Liver (tissue), 3 donors: ENCODE measurements around the gene LAMC2.

Experiments
- CTCF ChIP-seq: fragments of 150-350 bp; IDR thresholded peaks from 2 replicates; pipeline ENCODE4 v1.5.1; 2017; ENCODE audit warnings: improper control_type of control experiment, low read depth, low read length; ENCODE audit not compliant: missing input control
- TAF1 ChIP-seq: conservative IDR thresholded peaks from 2 replicates; pipeline ENCODE4 v1.6.1; 2016; ENCODE audit warnings: antibody characterized with exemption, mild to moderate bottlenecking
- donor health status: healthy.
- donor health status: healthy.

DNA sequence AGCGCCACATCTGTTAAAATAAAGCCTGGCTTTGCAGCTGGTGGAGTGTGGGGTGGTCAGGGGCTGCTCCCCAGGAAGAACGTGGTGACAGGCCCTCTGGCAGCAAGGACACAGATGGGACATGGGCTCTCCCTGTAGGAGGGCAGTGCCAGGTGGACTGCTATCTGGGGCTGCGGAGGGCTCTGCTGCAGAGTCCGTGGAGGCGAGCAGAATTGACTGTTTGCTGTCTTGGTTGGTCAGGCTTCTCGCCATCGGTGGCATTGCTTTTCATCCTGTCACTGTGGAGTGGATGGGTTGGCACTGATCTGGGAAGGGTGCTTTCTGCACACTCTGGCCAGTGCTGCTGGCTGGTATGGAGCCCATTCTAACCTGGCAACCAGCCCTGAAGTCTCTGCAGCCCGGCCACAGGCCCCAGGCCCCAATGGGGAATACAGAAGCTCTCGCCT lies 103.0 kb downstream of the LAMC2 start:
- TF ChIP-seq CTCF (no peak), TAF1 (no peak)
